ENCODE measurements around the gene RGN. TPM values are rescaled to one million over a fixed set of nuclear protein-coding genes. Genes with fewer than 3 reads are reported as not detected.
A peak's percentile ranks its signal among the peaks of the same experiment; 100 is the strongest.

The RGN gene
- total RNA-seq, result not detected

GRCh38 chrX:47078129-47079043 is at the start of gene RGN:
TSS of gene RGN (plus strand) at chrX:47078443. CDS start at chrX:47081145, 2,702 bp downstream.
- DNase-seq, result no peak
- no peaks in the 10 kb centered on the region for H3K9me3 Mint-ChIP-seq
- H3K36me3 Mint-ChIP-seq (ENCODE audit: low read depth), result no peaks in the 10 kb centered on the region
- no peaks in the 10 kb centered on the region for H3K27me3 Mint-ChIP-seq (ENCODE audit: low read depth)
- CTCF ChIA-PET, result no interaction called here
- intact Hi-C loops (cut with micrococcal nuclease), result no loop called here
- H3K4me3 Mint-ChIP-seq, result no peak within 1 kb of the TSS
- H3K4me1 Mint-ChIP-seq (ENCODE audit: low read depth), result no peaks in the 10 kb centered on the region
- no peak within 1 kb of the TSS for H3K27ac Mint-ChIP-seq

GRCh38 chrX:47030339-47030738 is 47.9 kb upstream of the RGN start:
- H3K9me3 Mint-ChIP-seq, result no peaks in the 10 kb centered on the region
- no peak overlapping the region for H3K27ac Mint-ChIP-seq
- H3K4me1 Mint-ChIP-seq (ENCODE audit: low read depth), result no peaks in the 10 kb centered on the region
- CTCF ChIA-PET, result interaction anchor here (0.6 to 1.8 kb wide), 5 partner anchors 10 to 270 kb away, joined by 3 to 5 read pairs (median 3); no protein-coding TSS in a partner anchor
- peak; percentile 17 for DNase-seq
- no peak overlapping the region for H3K4me3 Mint-ChIP-seq
- intact Hi-C loops (cut with micrococcal nuclease), result loop anchor here (1.0 to 2.0 kb wide), 3 partner anchors 62 to 271 kb away; partner anchors contain the start of gene SLC9A7
- no peaks in the 10 kb centered on the region for H3K36me3 Mint-ChIP-seq (ENCODE audit: low read depth)
- H3K27me3 Mint-ChIP-seq (ENCODE audit: low read depth), result no peaks in the 10 kb centered on the region

- intact Hi-C loops (cut with micrococcal nuclease), result no loop called here
- CTCF ChIA-PET, result interaction anchor here (0.7 kb wide), 1 partner anchor 149 kb away, joined by 3 read pairs; no protein-coding TSS in a partner anchor
- Mint-ChIP-seq H3K27ac (no peak overlapping the region), H3K9me3 (peaks cover 12% of the 10 kb centered on the region), H3K36me3 (ENCODE audit: low read depth) (no peaks in the 10 kb centered on the region), H3K4me3 (no peak overlapping the region), H3K27me3 (ENCODE audit: low read depth) (peaks cover 4% of the 10 kb centered on the region), H3K4me1 (ENCODE audit: low read depth) (no peaks in the 10 kb centered on the region)
- DNase-seq, result no peak
These were observed 30.3 kb upstream of the RGN start for GRCh38 chrX:47047989-47048388.

- CTCF ChIA-PET, result no interaction called here
- no peak for DNase-seq
- H3K27me3 Mint-ChIP-seq (ENCODE audit: low read depth), result no peaks in the 10 kb centered on the region
- no peaks in the 10 kb centered on the region for H3K9me3 Mint-ChIP-seq
- intact Hi-C loops (cut with micrococcal nuclease), result no loop called here
- no peaks in the 10 kb centered on the region for H3K36me3 Mint-ChIP-seq (ENCODE audit: low read depth)
- H3K27ac Mint-ChIP-seq, result no peak overlapping the region
- no peak overlapping the region for H3K4me3 Mint-ChIP-seq
- no peaks in the 10 kb centered on the region for H3K4me1 Mint-ChIP-seq (ENCODE audit: low read depth)
These were observed 18.9 kb upstream of the RGN start for GRCh38 chrX:47059142-47059874.

- intact Hi-C loops (cut with micrococcal nuclease), result no loop called here
- H3K27me3 Mint-ChIP-seq (ENCODE audit: low read depth), result no peaks in the 10 kb centered on the region
- no peaks in the 10 kb centered on the region for H3K9me3 Mint-ChIP-seq
- CTCF ChIA-PET, result no interaction called here
- no peaks in the 10 kb centered on the region for H3K36me3 Mint-ChIP-seq (ENCODE audit: low read depth)
- no peaks in the 10 kb centered on the region for H3K4me1 Mint-ChIP-seq (ENCODE audit: low read depth)
- H3K27ac Mint-ChIP-seq, result no peak overlapping the region
- no peak overlapping the region for H3K4me3 Mint-ChIP-seq
- no peak for DNase-seq
These were observed 17.5 kb upstream of the RGN start for GRCh38 chrX:47060708-47061107.

DNA sequence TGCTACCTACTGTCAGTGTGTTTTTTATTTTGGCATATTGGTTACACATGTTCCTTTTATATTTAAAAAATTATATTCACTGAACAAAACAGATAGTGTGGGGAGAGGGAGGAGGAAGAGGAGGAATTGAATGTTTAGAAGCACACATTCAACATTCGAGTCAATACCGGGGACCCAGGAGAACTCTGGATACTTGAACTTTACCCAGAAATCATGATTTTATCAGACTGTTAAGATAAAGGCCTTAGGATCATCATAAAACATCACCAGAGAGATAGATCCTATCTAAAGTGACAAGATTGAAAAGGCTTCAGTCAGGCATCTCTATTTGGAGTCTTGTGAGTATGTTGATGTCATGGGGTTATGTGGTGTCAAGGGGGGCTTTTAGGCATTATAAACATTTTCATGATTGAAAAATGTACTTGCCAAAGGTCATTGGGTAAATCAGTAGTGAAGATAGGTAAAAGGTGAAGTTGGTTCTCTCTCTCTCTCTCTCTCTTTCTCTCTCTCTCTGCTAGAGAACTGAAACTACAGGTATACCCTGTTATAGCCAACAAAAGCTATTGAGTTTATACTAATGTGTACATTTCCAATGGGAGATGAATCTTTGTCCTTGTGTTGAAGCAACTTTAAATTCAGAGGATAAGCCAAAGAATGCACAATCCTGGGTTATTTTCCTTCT is 16.9 kb upstream of the RGN start:
- no peaks in the 10 kb centered on the region for H3K4me1 Mint-ChIP-seq (ENCODE audit: low read depth)
- H3K27me3 Mint-ChIP-seq (ENCODE audit: low read depth), result no peaks in the 10 kb centered on the region
- no peak overlapping the region for H3K4me3 Mint-ChIP-seq
- CTCF ChIA-PET, result no interaction called here
- H3K9me3 Mint-ChIP-seq, result no peaks in the 10 kb centered on the region
- intact Hi-C loops (cut with micrococcal nuclease), result no loop called here
- no peak overlapping the region for H3K27ac Mint-ChIP-seq
- DNase-seq, result no peak
- H3K36me3 Mint-ChIP-seq (ENCODE audit: low read depth), result no peaks in the 10 kb centered on the region

DNA sequence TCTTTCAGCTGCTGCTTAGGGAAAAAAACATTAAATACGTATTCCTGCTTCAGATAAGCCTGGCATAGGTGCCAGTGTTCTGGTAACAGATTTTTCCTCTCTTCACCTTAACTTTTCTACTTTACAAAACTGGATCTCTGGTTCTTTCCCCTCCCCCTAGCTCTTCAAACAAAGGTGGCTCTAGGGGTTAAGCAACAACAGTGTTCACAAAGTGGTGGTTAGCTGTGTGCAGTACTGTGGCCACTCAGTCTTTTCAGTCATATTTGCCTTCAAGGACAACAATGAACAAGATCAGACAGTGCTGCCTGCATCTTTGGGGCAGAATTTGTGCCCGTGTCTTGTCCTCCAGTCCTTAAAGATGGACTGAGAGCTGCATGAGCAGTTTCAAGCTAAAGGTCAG is 15.1 kb upstream of the RGN start:
- H3K27me3 Mint-ChIP-seq (ENCODE audit: low read depth), result no peaks in the 10 kb centered on the region
- intact Hi-C loops (cut with micrococcal nuclease), result no loop called here
- no peaks in the 10 kb centered on the region for H3K4me1 Mint-ChIP-seq (ENCODE audit: low read depth)
- no peak for DNase-seq
- no peaks in the 10 kb centered on the region for H3K36me3 Mint-ChIP-seq (ENCODE audit: low read depth)
- no peak overlapping the region for H3K27ac Mint-ChIP-seq
- H3K4me3 Mint-ChIP-seq, result no peak overlapping the region
- H3K9me3 Mint-ChIP-seq, result no peaks in the 10 kb centered on the region
- CTCF ChIA-PET, result no interaction called here

DNA sequence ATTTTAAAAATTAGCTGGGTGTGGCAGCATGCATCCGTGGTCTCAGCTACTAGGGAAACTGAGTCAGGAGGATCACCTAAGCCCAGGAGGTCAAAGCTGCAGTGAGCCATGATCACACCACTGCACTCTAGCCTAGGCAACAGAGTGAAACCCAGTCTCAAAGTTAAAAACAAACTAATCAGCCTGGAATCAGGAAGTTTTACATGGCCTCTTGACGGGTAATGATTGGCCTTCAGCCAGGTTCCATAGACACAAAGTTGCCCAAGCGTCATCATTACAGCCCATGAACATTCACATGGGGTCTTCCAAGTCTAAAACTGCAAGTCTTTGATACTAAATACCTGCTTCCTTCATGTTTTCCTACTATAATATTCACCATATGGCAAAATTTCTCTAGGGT is 10.0 kb upstream of the RGN start:
- Mint-ChIP-seq H3K4me1 (ENCODE audit: low read depth) (no peaks in the 10 kb centered on the region), H3K27me3 (ENCODE audit: low read depth) (no peaks in the 10 kb centered on the region), H3K4me3 (no peak overlapping the region), H3K9me3 (no peaks in the 10 kb centered on the region), H3K36me3 (ENCODE audit: low read depth) (no peaks in the 10 kb centered on the region), H3K27ac (no peak overlapping the region)
- CTCF ChIA-PET, result interaction anchor here (0.6 kb wide), 1 partner anchor 8 kb away, joined by 5 read pairs; no protein-coding TSS in a partner anchor
- intact Hi-C loops (cut with micrococcal nuclease), result no loop called here
- no peak for DNase-seq

DNA sequence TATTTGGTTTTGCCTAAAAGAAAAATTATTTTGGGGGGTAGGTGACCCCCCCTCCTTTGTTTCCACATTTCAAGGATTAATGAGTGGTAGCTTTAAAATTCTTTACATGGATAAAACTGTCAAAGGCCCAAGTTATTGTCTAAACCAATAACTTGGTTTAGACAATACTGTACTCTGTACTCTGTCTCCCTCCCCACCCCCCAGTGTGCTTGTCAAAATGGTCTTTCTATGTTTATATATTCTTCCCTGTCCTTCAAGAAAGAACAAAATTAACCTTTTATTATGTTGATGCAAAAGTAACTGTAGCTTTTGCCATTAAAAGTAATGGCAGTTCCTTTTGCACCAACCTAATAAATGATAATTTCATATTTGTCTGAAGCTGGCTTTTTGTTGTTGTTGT is 9.5 kb upstream of the RGN start:
- Mint-ChIP-seq H3K27me3 (ENCODE audit: low read depth) (no peaks in the 10 kb centered on the region), H3K36me3 (ENCODE audit: low read depth) (no peaks in the 10 kb centered on the region), H3K9me3 (no peaks in the 10 kb centered on the region), H3K4me1 (ENCODE audit: low read depth) (no peaks in the 10 kb centered on the region), H3K4me3 (no peak overlapping the region), H3K27ac (no peak overlapping the region)
- CTCF ChIA-PET, result no interaction called here
- no peak for DNase-seq
- intact Hi-C loops (cut with micrococcal nuclease), result no loop called here

DNA sequence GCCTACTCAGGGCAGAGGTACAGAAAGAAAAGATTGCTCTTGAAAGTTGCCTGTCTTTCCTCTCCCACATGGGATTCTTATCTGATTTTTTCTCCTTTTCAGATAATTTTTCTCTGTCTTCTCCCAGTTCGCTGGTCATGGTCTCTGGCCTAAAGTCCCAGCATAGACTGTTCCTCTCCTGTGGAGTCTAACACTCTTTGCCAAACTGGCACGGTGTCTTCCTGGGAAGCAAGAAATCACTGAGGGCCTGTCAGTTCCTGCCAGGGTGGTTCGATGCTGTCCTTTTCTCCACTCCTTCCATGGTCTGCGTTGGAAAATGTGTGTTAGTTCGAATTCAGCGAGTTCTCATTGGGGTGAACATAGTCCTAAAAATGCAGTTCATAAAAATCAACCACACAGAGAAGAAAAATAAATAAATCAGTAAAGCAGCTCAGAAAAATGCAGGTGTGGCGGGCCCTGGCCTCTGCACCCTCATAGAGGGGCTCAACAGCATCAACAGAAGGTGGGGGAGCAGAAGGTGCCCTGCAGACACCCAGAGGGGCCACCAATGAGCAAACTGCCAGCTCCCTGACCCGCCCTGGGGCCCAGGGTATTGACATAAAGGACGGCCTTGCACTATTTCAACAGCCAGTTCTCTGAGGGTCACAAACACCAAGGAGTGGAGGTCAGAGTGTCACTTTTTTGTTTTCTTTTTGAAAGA is 2.1 kb downstream of the RGN start:
- Mint-ChIP-seq H3K4me1 (ENCODE audit: low read depth) (no peaks in the 10 kb centered on the region), H3K27me3 (ENCODE audit: low read depth) (no peaks in the 10 kb centered on the region), H3K27ac (no peak overlapping the region), H3K9me3 (no peaks in the 10 kb centered on the region), H3K36me3 (ENCODE audit: low read depth) (no peaks in the 10 kb centered on the region), H3K4me3 (no peak overlapping the region)
- CTCF ChIA-PET, result no interaction called here
- intact Hi-C loops (cut with micrococcal nuclease), result no loop called here
- DNase-seq, result no peak

GRCh38 chrX:47080915-47081236 is 2.6 kb downstream of the RGN start:
- H3K27me3 Mint-ChIP-seq (ENCODE audit: low read depth), result no peaks in the 10 kb centered on the region
- H3K4me3 Mint-ChIP-seq, result no peak overlapping the region
- CTCF ChIA-PET, result no interaction called here
- no peaks in the 10 kb centered on the region for H3K36me3 Mint-ChIP-seq (ENCODE audit: low read depth)
- intact Hi-C loops (cut with micrococcal nuclease), result no loop called here
- H3K27ac Mint-ChIP-seq, result no peak overlapping the region
- no peaks in the 10 kb centered on the region for H3K4me1 Mint-ChIP-seq (ENCODE audit: low read depth)
- no peak for DNase-seq
- H3K9me3 Mint-ChIP-seq, result no peaks in the 10 kb centered on the region
